Fibroblast of villous mesenchyme (primary cell): ENCODE measurements around the gene LRRC75A. TPM values are rescaled to one million over a fixed set of nuclear protein-coding genes. Genes with fewer than 3 reads are reported as not detected.

Source experiments
- DNase-seq: peaks from one replicate; pipeline ENCODE4 v3.0.0-alpha.2; 2010; ENCODE audit warnings: low read depth
- H3K4me3 ChIP-seq: 2 replicates; pipeline ENCODE4 v1.5.1; 2011; ENCODE audit warnings: low read depth, mild to moderate bottlenecking, low read length
- CTCF ChIP-seq: IDR thresholded peaks from 2 replicates; pipeline ENCODE4 v1.5.1; 2012; ENCODE audit warnings: low read depth, mild to moderate bottlenecking, low read length; ENCODE audit not compliant: insufficient read depth
- total RNA-seq: library from RNA; depleted of rRNA; stranded (reverse); fragments of >200 nt; gene quantifications from 2 replicates; pipeline ENCODE4 v1.2.3, GENCODE V29; 2012

The LRRC75A gene
- total RNA-seq, 1 donor: 2.6 TPM

DNA sequence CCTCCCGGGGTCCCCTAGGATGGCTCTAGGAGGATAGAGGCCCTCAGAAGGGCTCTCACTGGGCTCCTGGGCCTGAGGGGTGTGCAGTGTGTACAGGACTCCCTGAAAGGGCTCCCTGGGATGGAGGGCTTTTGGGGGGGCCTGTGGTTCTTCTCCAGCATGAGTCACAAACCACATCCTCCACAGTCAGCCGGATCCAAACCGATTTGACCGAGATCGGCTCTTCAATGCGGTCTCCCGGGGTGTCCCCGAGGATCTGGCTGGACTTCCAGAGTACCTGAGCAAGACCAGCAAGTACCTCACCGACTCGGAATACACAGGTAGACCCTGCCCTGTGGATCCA is 72.1 kb downstream of the LRRC75A start:
- peak overlapping the region; percentile 25 for H3K4me3 ChIP-seq
- TF ChIP-seq CTCF: no peak
- DNase-seq: peak; percentile 84

DNA sequence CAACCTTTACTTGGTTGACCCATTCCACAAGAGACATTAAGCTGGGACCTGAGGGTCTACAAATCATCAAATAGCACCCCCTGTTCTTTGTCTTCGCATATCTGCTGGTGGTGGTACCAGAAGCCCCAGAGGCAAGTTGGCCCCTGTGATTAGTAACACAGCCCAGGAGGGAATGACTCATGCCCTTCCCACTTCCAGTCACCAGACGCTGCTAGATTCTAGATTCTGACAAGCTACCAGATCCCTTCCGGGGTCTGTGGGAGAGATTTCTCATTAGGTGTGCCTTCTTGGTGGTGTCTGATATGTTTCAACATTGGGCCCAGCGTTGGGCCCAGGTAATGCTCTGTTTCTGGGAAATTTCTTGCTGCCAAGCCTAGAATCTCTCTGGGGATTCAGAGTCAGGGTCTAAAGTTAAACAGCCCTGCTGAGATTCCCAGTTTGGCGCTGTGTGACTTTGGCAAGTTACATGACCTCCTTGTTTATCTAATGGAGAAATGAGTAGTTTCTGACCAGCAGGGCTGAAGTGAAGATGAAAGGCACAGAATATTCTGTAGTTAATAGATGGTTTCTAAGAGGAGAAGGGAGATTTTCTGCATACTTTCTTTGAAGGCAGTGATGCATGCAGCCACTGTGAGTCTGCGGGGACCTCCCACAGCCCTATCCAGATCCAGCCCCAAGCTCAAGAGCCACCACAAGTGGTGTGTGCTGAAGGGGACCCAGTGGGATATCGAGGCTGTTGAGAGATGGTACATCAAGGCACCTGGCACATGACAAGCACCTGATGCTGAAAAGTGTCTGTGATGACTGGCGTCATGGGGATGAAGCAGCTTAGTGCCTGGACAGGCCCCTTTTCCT is 72.7 kb downstream of the LRRC75A start:
- no peak for TF ChIP-seq CTCF
- H3K4me3 ChIP-seq: no peak overlapping the region
- peak; percentile 95 for DNase-seq

DNA sequence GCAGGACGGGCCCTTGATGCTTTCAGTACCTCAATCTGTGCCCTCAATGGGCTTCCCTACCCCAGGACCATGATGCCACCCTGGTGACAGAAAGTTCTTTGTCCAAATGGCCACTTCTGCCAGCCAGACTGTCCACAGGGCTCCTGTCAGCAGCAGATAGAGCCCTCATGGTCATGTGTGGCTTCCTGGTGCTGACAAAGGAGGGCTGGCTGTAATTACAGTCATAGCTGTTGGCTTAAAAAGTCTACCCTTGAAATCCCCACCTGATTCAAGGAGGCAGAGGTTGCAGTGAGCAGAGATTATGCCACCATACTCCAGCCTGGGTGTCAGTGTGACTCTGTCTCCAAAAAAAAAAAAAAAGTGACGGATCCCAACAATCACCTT is 73.3 kb downstream of the LRRC75A start:
- H3K4me3 ChIP-seq: no peak overlapping the region
- no peak for DNase-seq
- TF ChIP-seq CTCF: no peak

- no peak for TF ChIP-seq CTCF
- H3K4me3 ChIP-seq: no peak overlapping the region
- peak; percentile 48 for DNase-seq
Measured at GRCh38 chr17:16417896-16418684, 73.9 kb downstream of the LRRC75A start.

DNA sequence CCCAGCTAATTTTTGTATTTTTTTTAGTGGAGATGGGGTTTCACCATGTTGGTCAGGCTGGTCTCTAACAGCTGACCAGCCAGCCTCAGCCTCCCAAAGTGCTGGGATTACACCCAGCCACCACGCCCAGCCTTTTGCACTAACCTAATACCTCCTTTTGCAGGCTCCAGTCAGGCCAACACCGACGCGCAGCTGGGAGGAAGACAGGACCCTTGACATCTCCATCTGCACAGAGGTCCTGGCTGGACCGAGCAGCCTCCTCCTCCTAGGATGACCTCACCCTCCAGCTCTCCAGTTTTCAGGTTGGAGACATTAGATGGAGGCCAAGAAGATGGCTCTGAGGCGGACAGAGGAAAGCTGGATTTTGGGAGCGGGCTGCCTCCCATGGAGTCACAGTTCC is 74.6 kb downstream of the LRRC75A start:
- no peak overlapping the region for H3K4me3 ChIP-seq
- DNase-seq: no peak
- no peak for TF ChIP-seq CTCF

- peak; percentile 22 for DNase-seq
- TF ChIP-seq CTCF: peak; percentile 47
- peak within 1 kb of the TSS; percentile 81 for H3K4me3 ChIP-seq
Measured at GRCh38 chr17:16415031-16415924, 76.7 kb downstream of the LRRC75A start, which contains the start of gene TRPV2. Gene TRPV2, plus strand, starts transcription at chr17:16415571. Its CDS starts 2,098 bp downstream, at chr17:16417669.
